NT2/D1 (cell line): ENCODE results near the gene CPEB1.

Source experiments
- SUZ12 ChIP-seq: IDR thresholded peaks from 2 replicates; pipeline ENCODE4 v1.6.1; 2011; ENCODE audit not compliant: insufficient read length, insufficient read depth; ENCODE audit errors: extremely low read depth
- YY1 ChIP-seq: IDR thresholded peaks from 2 replicates; pipeline ENCODE4 v1.6.1; 2011; ENCODE audit not compliant: insufficient read length, insufficient read depth
- ZNF274 ChIP-seq: IDR thresholded peaks from 2 replicates; pipeline ENCODE4 v1.6.1; 2011; ENCODE audit warnings: mild to moderate bottlenecking, low read depth, low read length

GRCh38 chr15:82641129-82641798, 5.9 kb downstream of the CPEB1 start:
- TF ChIP-seq ZNF274 (no peak), YY1 (no peak), SUZ12 (no peak)
